Suppressor macrophage treated with lipopolysaccharide for 4 hours (primary cell): ENCODE data around the gene COL6A3.
"Not testable (repeated sequence)": the region's sequence is repeated elsewhere in the genome, so short reads cannot be mapped to it uniquely, and the experiment has no call there.

Experiments
- DNase-seq: peaks from one replicate; pipeline ENCODE4 v3.0.0-alpha.2; 2020

COL6A3 gene

GRCh38 chr2:237380768-237381167, 33.2 kb downstream of the COL6A3 start:
- no peak for DNase-seq

GRCh38 chr2:237379636-237380035, 34.3 kb downstream of the COL6A3 start:
- no peak for DNase-seq

- no peak for DNase-seq
Observed at GRCh38 chr2:237378650-237379049, 35.3 kb downstream of the COL6A3 start.

- no peak for DNase-seq
Observed at GRCh38 chr2:237374284-237375060, 39.5 kb downstream of the COL6A3 start.

GRCh38 chr2:237371856-237372255, 42.1 kb downstream of the COL6A3 start:
- DNase-seq, result no peak

- DNase-seq, result no peak
Observed at GRCh38 chr2:237365671-237366070, 48.3 kb downstream of the COL6A3 start.

- DNase-seq, result no peak
Observed at GRCh38 chr2:237364655-237365054, 49.3 kb downstream of the COL6A3 start.

- DNase-seq, result no peak
Observed at GRCh38 chr2:237361194-237362004, 52.6 kb downstream of the COL6A3 start.

- no peak for DNase-seq
Observed at GRCh38 chr2:237359894-237360780, 53.8 kb downstream of the COL6A3 start.

GRCh38 chr2:237359518-237359840, 54.5 kb downstream of the COL6A3 start:
- DNase-seq, result no peak

- DNase-seq, result no peak
Observed at GRCh38 chr2:237358721-237359517, 55.0 kb downstream of the COL6A3 start.

- DNase-seq, result no peak
Observed at GRCh38 chr2:237355701-237356100, 58.3 kb downstream of the COL6A3 start.

- no peak for DNase-seq
Observed at GRCh38 chr2:237354892-237355291, 59.1 kb downstream of the COL6A3 start.

GRCh38 chr2:237354172-237354571, 59.8 kb downstream of the COL6A3 start:
- not testable (repeated sequence) for DNase-seq

- DNase-seq, result no peak
Observed at GRCh38 chr2:237353215-237353614, 60.7 kb downstream of the COL6A3 start.

- DNase-seq, result no peak
Observed at GRCh38 chr2:237352279-237352845, 61.6 kb downstream of the COL6A3 start.

- DNase-seq, result no peak
Observed at GRCh38 chr2:237351796-237352195, 62.2 kb downstream of the COL6A3 start.

GRCh38 chr2:237351046-237351445, 62.9 kb downstream of the COL6A3 start:
- DNase-seq, result no peak

GRCh38 chr2:237350597-237350996, 63.4 kb downstream of the COL6A3 start:
- no peak for DNase-seq

GRCh38 chr2:237350070-237350469, 63.9 kb downstream of the COL6A3 start:
- no peak for DNase-seq

GRCh38 chr2:237348281-237348865, 65.6 kb downstream of the COL6A3 start:
- DNase-seq, result no peak
